DMS 273 treated with DMSO at 0.1 percent for 48 hours (cell line): ENCODE measurements around the gene NLGN1.
A peak's percentile ranks its signal among the peaks of the same experiment; 100 is the strongest.

Source experiments
- DNase-seq: peaks from one replicate; lab custom pipeline; 2025; lab: John Stamatoyannopoulos, UW

The NLGN1 gene

DNA sequence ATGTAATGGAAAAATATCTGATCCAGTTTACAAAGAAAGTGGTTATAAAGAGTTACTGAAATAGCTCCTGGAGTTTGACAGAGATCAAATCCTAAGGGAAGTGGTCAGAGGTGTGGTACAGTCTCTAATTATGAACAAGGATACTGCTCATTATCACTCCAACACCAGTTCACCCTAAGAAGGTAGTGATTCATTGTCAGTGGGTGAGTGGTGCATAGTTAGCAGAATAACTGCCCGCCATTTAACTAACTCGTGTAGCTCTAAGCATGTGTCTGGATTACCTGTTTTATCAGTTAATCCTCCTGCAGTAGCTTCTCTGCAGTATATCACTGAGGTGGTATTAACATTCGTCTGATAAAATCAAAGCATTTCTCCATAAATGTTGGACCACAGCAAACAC is 700.1 kb downstream of the NLGN1 start:
- DNase-seq, result no peak

DNA sequence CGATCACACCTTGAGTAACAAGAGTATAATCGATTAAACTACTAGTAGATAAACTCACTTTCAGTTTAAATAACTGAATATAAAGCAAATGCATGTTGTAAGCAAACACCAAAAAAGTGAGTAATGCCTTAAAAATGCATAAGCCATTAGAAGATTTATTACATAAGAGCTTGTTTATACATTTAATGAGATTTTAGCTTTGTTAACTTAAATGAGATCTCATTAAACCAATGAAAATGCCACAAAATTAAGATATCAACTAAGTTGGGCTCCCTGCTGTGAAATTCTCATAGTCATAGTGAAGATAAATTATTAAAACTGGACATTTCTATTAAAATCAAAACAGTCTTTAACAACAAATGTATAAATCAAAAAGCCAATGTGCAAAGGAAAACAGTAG is 701.2 kb downstream of the NLGN1 start:
- no peak for DNase-seq

DNA sequence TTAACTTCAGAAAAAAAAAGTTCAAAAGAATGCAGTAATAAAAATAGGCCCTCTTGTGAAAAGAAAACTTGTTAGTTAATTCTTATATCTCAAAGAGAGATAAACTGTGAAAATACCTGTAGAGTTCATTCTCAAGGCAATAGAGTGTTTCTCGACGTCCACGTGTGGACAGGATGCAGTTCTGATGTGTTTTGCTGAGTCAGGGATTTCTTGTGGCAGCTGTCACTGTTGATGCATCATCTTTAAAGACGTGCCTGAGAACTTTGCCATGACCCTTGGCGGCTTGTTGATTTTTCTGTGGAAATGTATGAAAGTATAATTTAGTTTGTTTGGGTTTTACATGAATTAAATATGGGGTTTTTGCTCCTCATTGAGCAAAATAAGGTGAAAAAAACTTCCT is 702.2 kb downstream of the NLGN1 start:
- DNase-seq, result no peak

DNA sequence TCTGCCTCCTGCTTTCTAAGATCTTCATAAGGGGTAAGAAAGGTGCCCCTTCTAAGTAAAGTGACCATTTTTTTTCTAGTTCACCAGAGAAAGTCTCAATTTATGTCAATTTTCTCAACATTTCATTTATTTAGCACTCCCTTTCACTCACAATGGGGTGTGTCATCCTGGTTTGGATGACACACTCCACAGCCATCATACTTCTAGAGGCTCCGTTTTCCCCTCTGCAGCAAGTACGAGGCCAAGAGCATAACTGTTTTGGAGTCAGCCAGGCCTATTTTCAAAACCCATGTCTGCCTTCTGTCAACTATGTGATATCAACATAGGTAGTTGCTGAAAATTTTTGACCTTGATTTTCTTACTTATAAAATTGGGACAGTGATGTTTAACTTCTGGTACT is 703.2 kb downstream of the NLGN1 start:
- no peak for DNase-seq

DNA sequence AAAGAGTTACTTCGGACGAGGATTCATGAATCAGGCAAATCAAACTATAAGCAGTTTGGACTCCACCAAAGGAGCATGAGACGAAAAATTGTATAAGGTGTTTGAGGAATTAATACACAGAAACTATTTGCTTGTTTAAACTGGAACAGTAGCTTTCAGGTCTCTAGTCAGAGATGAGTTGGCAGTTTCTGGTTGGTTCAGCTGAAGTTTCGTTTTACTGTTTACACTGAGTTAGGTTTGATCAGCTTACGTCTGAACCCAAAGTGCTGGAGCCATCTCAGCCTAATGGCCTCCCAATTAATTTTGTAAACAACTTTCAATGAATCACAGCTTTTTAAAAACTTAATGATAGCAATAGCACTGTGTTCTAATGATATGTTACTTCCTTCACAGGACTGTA is 703.7 kb downstream of the NLGN1 start:
- DNase-seq, result no peak

DNA sequence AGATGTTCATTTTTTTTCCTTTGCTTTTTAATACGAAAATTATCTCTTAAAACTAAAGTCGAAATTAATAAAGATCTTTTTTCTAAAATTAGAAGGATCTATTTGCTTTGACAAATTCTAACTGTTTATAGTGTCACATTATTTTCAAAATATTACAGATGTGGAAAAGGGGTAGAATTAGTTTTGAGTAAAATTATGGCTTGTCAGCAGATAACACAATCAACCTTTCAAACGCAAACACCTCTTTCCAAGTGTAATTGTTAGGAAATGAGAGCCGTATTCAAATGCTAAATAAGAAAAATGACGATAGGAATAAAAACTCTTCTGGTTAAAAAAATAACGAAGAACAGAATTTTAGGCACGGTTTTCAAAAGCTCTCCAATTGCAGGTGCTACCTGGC is 704.7 kb downstream of the NLGN1 start:
- no peak for DNase-seq

DNA sequence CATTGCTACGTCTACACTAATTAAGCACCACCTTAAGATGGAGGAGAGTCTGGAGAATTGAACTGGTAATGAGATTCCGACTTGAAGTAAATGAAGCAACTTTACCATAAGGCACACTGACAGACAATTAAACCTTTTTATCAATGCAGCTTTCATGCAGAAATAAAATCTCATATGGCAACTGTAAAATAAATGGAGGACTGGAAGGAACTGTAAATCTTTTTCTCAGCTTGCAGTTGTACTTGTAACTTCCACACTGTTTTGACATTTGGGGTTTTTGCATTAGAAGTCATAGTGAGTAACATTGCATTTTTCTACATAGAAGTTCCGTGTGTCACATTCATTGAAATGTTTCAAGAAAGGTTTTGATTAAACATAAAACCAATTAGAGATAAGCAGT is 705.3 kb downstream of the NLGN1 start:
- no peak for DNase-seq

DNA sequence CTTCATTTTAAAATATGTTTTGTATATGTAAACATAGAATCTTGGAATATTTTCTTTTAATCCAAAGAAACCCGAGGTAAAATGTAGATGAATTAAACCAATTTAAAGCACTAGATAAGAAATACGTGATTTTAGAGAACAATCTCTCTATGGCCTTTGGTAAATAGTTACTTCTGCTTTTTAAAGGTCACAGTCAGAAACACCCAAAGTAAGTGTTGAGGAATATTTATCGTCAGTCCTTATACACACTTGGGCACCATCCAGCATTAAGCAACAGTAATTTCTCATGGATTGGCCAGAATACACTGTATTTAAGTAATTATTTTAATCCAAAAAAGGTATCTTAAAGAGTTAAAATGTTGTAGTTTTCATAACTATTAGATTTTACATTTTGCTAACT is 713.2 kb downstream of the NLGN1 start:
- no peak for DNase-seq

DNA sequence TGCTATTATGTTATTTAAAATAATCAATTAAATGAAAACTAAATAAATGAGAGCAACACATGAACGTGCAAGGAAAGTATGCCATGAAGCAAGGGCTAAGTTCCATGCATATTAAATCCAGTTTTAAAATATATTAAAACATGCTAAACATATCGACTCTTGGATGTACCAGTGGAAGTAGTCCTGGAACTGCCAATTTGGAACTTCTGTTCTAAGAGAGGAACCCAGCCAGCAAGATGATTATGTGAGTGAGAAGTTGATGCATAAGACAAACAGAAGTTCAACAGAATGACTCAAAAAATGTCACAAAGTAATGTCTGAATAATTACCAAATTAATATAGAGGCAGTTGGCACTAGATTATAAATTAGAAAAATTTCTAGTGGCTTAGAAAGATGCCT is 714.2 kb downstream of the NLGN1 start:
- no peak for DNase-seq

DNA sequence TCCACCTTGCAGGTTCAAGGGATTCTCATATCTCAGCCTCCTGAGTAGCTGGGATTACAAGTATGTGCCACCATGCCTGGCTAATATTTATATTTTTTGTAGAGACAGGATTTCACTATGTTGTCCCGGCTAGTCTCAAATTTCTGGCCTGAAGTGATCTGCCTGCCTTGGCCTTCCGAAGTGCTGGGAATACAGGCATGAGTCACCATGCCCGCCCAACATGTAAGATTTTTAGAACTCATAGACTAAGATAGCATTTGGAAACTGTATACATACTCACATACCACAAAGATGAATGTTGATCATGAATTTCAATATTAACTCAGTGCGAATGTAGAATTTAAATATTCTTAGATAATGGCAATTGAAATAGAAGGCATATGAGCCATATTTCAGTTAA is 718.9 kb downstream of the NLGN1 start:
- DNase-seq, result no peak

DNA sequence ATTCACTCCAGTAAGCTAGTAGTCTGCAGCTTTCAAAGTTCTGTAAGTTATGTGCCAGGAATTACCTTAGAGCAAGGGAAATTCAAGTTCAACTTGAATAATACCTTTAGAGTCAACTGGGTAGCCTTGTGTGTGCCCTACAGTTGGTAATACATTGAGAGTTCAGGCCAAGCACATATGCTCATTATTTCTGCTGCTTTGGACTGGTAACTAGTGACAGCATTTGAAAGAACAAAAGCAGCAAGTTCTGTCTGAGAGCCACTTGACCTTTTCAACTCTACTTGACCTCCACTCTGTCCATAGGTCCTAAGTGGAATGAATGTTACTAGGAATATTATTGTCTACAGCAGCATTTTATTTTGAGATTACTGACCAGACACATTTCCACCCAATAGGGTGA is 723.5 kb downstream of the NLGN1 start:
- DNase-seq, result no peak

DNA sequence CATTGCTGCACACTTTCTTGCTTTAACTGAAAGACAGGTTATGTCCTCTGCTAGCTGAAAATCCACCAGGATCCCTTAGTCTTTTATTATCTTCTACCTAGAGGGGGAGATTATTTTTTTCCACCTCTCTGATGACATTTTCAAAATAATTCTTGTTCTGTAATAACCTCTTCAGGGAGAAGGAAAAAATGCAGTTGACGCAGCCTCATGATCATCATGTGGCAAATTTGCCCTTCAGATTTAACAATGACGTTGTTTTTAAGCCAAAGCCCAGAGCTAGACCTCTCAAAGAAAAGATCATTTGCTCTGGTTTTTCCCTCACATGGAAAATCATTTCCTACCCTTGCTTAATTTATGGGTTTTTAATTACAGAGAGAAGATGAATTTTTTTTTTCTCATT is 724.9 kb downstream of the NLGN1 start:
- DNase-seq, result no peak

DNA sequence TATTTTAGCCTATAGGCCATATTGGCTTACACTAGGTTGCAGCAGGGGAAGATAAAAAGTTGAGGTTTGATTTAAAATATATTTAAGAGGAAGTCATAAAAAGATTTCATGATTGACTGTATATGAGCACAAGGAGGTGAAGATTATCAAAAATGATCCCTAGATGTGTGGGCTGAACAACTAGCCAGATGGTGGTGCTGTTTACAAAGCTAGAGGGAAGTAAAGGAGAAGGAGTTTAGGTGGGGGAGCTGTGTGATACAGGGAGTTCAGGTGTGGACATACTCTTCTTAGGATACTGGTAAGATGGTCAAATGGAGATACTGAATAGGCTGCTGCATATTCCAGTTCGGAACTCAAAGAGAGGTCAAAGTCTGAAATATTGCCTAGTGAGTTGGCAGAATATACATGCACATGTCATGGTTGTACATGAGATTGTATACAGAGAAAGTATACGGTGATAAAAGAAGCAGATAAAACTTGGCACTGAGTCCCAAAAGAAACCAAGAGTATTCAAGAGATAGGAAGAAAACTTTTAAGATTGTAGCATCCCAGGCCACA is 727.8 kb downstream of the NLGN1 start:
- peak; percentile 26 for DNase-seq

DNA sequence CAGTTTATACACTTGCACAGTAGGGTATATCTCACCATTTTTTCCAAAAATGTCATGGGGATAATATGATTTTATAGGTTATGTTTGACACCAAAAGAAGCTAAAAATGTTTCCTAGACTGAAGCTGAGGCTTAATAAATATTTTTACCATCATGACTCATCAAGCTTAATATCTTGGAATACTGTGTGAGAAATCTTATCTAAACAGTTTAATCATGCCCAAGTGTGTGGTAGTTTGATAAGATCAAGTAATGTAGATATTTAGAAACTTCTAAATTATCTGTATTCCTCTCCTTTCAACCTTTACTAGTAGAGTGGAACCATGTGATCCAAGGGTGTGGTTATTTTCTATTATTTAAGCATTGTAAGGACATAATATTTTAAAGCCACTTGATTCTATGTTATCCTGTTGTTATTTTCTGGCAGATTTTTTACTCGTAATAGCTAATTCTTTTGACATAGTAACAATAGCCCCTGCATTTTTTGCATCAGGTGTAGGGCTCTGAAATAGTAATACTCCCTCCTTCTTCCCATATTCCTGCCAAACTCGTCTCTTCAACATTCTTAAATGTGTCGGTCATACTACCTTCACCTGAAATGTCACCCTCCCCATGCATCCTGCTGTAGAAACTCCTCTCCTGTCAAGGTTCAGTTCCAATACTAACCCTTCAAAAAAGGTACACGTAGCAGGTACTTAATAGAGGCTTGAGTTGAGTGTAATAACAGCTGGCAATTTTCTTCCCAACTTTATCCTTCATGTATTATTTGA is 729.6 kb downstream of the NLGN1 start:
- no peak for DNase-seq

DNA sequence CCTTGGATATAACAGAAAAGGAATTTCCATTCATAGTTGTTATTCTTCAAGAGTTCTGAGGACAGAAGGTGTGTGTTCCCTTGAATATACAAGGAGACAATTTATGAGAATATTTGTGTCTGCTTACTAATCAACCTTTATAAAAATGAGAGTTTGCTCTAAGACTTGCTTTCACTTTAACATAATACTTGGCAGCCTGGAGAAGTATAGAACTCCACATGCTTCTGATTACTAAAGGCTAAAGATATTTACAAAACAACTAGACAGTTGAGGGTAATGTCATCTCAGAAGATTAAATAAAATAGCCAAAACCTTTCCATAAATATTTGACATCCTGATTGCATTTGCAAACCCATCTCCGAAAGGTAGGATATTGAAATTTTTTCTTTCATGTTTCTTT is 734.5 kb downstream of the NLGN1 start:
- DNase-seq, result no peak

DNA sequence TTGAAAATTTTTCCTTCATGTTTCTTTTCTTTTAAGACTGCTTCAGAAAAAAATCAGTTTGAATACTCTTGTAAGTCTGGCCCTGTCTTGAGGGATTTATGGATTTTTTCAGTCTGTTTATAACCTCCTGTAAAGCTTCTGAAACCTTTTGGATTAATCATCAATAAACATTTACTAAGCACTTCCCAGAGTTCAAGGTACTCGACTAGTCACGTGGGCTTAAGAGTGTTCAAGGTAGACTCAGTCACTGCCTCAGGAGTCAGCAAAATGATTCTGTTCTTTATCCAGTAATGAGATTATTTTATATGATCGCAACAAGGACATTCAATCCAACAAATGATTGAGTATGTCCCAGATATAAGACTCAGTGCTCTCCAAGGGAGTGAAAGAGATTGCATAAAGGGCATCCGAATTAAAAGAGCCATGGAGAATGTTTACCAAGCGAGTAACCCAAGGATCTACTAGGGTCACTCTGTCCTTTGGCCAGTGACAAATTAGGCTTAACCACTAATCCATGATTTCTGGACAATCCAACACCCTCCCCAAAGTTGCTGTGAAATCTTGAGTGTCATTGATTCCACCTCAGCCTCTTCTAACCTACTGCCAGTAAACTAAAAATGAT is 735.0 kb downstream of the NLGN1 start:
- no peak for DNase-seq

DNA sequence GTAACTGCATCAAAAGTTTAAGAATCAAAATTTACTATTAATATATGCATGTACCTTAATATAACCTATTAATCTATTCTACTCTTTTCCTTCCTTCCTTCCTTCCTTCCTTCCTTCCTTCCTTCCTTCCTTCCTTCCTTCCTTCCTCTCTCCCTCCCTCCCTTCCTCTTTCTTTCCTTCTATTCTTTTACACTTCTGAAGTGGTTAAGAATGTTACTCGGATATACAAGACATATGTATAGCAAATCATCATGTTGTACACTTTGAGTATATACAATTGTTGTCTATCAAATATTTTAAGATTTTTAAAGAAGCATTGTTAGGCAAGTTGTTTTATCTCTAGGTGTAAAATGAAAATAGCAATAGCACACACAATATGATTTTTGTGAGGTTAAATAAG is 748.5 kb downstream of the NLGN1 start:
- no peak for DNase-seq

DNA sequence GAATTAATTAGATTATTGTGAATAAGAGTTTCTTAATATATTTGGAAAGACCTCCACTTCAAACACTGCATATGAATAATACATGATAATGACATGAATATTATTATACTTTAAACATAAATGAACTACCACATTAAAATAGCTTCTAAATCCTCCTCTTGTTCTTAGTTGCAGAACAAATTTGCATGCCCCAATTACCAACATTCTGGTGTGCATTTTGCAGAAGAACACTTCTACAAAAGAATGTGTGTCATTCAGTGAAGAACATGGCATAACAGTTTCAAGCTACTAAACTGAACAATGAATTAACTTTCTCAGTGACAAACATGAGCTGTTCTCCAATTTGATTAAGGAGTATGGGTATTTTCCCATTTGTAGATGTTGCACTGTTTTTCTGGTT is 750.3 kb downstream of the NLGN1 start:
- no peak for DNase-seq

DNA sequence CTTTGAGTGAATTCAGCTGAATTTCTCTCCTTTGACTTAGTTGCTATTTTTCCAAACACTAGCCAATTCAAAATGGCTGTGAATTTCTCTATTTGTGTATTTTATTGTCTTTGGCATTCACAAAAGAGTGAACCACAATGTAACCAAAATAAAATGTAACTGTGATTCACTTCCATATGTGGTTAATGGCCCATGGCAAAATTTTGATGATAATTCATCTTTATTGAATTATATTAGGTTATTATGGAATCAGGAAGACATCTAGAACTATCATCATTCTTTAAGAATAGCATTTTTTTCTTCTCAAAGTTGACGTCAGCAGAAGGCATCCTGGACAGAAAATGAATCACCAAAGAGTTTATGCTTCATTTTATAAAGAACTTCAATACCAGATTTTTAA is 756.3 kb downstream of the NLGN1 start:
- no peak for DNase-seq

DNA sequence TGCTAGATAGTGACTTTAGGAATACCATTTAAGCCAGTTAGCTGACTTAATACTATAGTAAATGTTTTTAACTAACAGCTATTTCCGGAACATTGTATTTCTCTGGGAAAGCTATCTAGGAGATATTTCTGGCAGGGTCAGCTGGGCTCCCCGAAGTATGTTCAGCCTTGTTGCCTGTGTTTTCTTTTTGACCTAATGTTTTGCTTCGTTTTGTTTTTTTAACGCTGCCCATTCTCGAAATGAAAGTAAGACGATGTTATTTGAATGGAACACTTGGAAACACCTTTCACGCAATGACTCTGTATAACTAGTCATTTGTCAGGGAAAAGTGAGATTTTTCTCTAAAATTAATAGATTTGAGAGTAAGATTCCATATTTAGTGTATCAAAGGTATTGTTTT is 758.7 kb downstream of the NLGN1 start:
- no peak for DNase-seq

DNA sequence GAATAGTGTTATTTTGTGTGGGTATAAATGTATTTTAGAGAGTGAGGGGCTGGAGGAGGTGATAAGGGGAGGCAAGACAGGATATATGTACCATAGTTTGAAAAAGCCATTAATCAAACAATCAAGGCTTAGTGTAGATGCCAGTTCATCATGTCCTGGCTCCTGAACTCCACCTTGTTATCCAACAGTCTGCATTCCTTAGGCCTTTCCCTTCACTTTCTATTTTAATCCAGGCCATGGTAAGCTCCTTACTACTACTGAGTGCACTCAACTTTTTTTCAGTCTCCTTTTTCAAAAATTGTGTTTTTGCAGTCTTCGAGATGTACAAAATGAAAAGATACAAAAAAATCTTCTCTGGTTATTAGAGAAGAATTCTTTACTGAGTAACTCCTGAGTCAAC is 761.1 kb downstream of the NLGN1 start:
- no peak for DNase-seq

DNA sequence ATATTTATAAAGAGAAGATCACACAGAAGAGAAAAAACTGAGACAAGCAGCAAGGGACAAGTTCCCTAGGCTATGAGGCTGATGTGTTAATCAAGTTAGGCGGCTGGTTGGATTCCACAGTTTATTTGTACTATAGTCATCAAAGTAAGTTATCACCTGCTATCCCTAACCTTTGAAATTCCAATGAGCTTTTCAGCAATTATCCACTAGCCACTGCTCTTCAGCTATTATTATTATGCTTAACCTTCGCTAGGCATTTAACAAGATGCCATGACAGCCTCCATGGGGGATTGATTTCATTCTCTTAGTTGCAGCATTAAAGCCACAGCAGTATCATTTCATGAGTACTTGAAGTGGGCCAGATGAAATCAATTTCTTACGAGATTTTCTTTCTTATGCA is 762.1 kb downstream of the NLGN1 start:
- no peak for DNase-seq

DNA sequence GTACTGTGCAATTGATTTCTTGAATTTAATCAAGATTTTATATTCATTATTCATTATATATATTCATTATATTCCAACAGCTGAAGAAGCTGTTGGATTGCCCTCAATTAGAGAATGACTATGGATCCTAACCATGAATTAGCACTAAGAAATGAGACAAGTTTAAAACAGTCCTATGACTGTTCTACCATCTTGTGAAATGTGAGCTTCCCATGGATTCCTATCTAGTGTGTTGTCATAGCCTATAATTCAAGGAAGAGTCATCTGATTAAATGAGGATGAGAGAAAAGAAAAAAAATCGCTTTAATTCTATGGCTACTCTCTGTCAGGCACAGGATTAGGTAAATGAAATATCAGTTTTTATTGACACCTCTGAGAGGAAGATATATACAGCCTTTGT is 765.0 kb downstream of the NLGN1 start:
- no peak for DNase-seq

DNA sequence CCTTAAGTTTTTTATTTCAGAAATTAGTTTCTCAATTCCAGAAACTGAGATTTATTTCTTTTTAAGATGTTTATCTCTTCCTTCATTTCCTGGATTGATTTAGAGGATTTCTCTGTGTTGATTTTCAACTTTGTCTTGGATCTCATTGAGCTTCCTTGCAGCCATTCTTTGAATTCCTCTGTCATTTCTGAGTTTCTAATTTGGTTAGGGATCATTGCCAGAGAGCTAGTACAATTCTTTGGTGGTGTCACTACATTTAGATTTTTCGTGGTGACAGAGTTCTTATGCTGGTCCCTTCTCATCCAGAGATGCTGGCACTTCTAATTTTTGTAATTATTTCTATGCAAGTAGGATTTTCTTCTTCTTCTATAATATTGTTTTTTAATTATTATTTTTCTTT is 770.5 kb downstream of the NLGN1 start:
- no peak for DNase-seq
